Stimulated activated CD8-positive, alpha-beta memory T cell treated with anti-CD3 and anti-CD28 coated beads, Interleukin-12 subunit alpha, Interleukin-12 subunit beta, amount 100 ng/mL, for 24 hours (primary cell): Measurements from ENCODE around the gene VAPA.

Experiments
- DNase-seq: peaks from one replicate; pipeline ENCODE4 v3.0.0-alpha.2; 2020; ENCODE audit errors: extremely low read depth

VAPA gene

GRCh38 chr18:9913526-9914333, at the start of gene VAPA:
TSS of gene VAPA (plus strand) at chr18:9914016. CDS start at chr18:9914257, 241 bp downstream.
- peak; percentile 86 for DNase-seq

DNA sequence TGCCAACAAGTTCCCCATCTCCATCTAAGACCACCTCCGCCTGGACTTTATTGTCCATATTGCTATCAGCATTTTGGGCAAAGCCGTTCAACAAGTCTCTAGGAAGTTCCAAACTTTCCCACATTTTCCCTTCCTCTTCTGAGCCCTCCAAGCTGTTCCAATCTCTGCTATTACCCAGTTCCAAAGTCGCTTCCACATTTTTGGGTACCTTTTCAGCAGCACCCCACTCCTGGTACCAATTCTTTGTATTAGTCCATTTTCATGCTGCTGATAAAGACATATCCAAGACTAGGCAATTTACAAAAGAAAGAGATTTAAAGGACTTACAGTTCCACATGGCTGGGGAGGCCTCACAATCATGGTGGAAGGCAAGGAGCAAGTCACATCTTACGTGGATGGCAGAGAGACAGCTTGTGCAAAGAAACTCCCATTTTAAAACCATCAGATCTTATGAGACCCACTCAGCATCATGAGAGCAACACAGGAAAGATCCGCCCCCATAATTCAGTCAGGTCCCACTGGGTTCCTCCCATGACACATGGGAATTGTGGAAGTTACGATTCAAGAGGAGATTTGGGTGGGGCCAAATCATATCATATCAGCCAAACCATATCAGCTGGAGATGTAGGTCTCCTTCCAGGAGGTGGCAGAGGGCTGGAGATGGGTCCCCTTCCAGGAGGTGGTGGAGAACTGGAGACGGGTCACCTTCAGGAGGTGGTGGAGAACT, 47.9 kb upstream of the VAPA start:
- no peak for DNase-seq

GRCh38 chr18:9866627-9867026, 47.2 kb upstream of the VAPA start:
- DNase-seq, result no peak

GRCh38 chr18:9867071-9867594, 46.7 kb upstream of the VAPA start:
- DNase-seq, result no peak

DNA sequence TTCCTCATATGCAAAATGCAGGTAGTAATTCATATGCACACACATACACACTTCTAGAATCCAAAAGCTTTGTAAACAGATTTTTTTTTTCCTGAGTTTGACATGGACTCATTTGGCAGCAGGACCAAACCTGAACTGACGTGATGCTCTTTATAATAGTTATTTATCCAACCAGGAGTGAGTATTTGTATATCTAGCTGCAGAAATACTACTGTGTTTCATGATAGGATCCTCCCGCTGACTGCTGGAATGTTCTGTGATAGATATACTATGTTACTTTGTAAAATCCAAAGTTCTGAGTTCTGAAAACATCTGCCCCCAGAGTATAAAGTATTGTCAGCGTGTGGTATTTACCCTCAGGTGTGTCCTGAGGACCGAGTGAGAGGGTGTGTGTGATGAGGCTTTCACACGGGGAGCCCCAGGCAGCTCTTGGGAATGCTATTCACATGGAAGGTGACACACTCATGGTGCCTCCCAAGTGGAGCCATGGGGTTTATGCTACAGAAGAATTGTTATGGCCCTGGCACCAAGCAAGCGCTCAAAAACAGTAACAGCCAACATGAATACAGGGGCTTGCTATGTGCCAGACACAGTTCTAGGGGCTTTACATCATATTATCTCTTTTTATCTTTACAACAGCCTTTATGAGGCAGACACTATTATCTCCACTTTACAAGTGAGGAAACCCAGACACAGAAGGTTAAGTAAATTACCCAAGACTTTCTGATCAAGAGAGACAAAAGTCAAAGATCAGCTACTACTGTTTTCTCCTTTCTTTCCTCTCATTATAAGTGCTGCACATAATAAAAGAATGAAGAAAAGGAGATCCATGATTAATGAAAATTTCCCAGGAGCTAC, 44.7 kb upstream of the VAPA start:
- DNase-seq, result no peak

DNA sequence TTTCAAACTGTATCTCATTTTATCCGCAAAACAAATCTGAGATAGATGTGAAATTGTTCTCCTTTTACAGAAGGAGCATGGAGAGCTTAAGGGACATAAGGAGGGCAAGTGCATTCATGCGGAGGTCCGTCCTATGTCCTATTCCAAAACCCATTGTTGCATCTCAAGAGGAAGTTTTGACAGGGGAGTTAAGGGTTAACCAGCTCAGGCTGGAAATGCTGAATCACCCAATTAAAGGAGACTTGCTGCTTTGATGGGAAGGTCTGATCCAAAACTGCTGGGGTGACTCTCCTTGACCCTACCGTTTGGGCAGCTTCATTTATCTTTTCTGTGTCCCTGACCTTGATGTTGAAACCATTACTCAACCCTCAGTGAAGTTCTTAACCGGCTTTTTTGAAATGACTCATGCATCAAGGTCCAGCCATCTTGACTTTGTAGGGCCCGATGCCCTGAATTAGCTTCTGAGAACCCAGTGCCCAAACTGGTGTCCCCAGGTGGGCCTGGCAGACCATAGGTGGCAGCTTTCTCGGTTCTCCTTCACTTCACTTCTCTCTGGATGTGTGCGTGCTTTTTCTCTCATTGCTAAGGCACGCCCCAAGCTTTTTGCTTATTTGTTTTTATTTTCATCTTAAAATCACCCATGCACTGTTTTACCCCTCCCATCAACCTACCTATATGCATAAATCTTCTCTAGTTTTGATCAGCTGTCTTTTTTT, 43.9 kb upstream of the VAPA start:
- no peak for DNase-seq

DNA sequence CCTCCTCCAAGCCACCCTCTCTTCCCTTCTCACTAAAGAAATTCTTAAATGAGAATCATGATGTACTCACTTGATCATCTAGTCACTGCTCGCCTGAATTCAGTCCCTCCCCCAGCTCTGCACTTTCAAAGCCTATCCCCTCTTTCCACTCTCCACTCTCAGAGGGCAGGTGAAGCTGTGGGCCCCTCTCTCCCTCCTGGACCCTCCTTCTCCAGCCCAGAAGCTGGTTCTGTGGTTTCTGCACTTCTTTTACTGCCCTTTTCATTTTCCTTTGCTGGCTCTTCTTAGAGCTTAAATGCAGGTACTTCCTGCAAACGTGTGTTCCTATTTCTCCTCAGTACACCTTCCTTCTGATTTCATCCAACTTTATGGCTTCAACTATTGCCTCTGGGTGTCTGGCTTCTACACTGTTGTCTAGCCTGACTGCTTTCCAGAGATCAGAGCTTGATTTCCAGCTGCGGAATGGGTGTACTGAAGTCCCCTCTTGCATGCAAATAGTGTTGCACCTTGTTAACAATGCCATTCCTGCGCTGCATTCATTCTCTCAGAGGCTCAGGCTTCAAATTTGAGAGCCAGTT, 43.3 kb upstream of the VAPA start:
- DNase-seq, result no peak

GRCh38 chr18:9871244-9871746, 42.5 kb upstream of the VAPA start:
- no peak for DNase-seq

DNA sequence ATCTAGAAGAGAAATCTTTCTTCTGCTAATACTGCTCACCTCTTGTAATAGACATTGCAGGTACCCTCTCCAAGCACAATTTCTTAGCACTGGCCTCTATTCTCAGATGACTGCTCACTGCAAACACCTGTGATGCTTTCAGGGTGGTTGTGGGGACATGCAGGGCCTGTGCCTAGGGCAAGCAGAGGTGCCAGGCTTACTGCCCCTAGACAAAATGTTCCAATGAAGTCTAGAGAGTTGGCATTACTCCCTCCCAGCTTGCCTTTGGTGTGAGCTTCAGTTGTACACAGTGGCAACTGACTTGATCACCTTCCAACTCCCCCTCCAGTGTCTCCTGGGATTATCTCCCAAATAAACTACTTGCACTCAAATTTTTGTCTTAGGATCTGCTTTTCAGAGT, 41.0 kb upstream of the VAPA start:
- no peak for DNase-seq

- DNase-seq, result no peak
Observed at GRCh38 chr18:9874728-9875127, 39.1 kb upstream of the VAPA start.

DNA sequence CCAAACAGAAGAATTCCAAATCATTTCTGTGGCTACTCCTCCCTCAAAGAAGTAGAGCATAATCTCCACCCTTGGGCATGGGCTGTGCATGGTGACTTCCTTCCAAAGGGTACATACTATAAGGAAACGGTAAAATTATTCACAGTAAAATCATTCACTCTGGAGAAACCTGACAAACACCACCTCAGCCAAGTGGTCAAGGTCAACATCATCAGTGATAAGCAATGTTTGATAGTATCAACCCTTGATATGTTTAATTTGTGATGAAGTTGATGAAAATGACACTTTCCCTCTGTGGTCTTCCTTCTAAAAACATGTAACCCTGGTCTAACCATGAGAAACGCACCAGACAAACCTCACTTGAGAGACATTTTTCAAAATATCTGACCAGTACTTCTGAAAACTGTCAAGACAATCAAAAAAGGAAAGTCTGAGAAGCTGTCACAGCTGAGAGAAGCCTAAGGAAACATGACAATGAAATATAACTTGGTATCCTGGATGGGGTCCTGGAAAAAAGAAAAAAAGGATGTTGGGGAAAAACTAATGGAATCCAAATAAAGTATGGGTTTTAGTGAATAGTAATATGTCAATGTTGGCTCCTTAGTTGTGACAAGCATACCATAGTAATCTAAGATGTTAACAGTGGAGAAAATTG, 37.5 kb upstream of the VAPA start:
- no peak for DNase-seq

GRCh38 chr18:9876867-9877654, 36.8 kb upstream of the VAPA start:
- no peak for DNase-seq

DNA sequence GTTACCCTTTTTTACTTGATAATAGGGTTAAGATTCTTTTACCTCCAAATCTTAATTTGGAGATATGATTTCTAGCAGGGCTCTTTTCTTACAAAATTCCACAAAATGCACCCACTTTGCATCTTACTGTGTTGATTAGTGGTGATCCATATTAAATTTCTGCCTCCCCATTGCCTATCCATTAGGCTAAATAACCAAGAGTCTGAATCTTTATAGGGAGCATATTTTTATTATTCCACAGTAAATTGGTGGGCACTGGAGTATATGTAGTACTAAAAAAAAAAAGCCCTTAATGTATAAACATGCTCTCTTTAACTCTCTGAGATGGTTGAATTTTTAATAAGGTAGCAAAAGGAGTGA, 36.2 kb upstream of the VAPA start:
- no peak for DNase-seq

GRCh38 chr18:9878095-9878494, 35.7 kb upstream of the VAPA start:
- DNase-seq, result no peak

GRCh38 chr18:9878783-9879242, 35.0 kb upstream of the VAPA start:
- DNase-seq, result no peak

DNA sequence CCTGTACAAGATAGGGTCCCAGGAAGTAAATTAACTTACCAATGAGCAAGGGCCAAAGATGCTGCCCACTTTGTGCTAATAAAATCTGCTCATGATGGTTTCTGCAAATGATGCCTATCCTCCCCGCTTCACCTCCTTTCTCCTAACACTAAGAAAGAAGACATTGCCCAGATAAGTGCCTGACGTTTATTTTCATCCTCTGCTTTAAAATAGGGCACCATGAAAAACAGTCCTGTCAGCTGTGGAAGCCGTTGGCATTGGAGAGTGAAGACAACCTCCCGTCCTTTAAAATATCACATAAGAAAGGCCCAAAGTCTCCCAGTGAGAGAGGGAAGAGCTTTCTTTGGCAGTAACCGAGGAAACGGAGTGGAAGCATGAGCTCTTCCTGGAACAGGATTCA, 29.7 kb upstream of the VAPA start:
- no peak for DNase-seq

GRCh38 chr18:9884532-9885140, 29.2 kb upstream of the VAPA start:
- no peak for DNase-seq

DNA sequence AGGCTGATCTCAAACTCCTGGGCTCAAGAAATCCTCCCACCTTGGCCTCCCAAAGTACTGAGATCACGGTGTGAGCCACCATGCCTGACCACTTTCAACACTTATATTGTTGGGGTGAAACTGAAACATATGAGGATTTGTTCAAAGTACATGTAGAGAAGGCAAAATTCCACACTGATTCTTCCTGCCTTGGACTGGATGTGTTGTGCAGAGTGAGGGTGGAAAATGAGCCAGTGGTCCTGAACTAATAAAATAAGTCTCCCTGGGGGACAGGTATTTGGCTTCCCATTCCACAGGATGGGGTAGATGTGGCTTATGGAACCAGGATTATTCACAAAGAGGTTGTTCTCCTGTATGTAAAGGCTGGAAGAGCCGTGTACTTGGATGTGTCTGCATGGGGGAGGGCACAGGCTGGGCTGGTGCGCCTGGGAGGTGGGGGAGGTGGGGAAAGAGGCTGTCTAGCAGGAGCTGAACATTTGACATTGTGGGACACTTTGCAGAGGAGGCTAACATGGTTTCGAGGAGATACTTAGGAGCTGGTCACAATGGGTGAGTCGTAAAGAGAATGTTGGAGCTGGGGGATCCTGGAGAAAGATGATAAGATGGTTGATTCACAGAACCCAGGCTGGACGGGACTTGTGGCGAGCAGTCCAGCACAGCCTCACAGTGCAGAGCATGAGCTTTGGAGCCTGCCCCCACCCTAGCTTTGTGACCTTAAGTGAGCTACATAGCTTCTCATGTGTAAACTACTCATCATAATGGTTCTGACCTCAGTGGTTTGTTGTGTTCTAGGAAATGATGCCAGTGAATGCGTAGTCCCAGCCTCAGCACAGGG, 28.4 kb upstream of the VAPA start, which contains the start of gene TXNDC2:
Gene TXNDC2 (plus strand): TSS at position 804 of the 835 bp plus-strand sequence. CDS start 708 bp downstream, outside the sequence.
- DNase-seq, result no peak
